Activated T-cell treated with anti-CD3 and anti-CD28 coated beads for 4 hours (primary cell): ENCODE measurements around the gene CASP7.

Experiments
- DNase-seq: peaks from one replicate; pipeline ENCODE4 v3.0.0-alpha.2; 2020

Gene CASP7

DNA sequence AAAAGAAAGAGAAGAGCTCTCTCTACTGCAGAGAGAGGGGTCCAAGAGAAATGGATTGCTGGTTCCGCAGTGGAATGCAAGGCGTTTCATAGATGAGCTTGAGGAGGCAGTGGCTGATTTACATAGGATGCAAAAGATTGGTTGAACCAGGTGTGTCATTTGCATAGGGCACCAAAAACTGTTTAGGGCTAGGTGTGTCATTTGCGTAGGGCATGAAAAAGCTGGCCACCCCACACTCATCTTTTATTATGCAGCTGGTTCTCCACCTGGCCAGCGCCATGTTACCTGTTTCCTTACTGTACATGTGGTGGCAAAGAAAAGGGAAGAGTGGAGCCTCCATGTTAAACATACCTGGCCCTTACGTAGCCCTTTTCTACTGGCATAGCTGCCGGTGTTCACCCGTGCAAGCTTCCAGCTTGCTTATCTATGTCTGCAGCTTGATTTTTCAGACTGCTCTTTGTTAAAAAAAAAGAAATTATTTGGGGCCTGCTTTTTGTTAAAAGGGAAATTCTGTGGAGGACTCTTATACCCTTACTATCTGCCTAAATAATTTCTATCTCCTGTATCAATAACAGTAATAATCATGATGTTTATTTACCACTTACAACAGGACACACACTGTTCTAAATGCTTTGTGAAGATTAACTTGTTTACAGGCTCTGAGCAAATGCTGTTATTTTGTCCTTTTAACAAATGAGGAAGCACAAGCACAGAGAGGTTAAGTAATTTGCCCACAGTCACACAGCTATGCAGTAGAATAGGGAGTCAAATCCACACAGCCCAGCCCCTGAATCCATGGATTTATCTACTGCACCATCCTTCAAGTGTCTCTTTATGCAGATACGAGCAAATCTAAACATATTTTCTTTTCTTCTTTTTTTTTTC is 33.3 kb downstream of the CASP7 start:
- no peak for DNase-seq

DNA sequence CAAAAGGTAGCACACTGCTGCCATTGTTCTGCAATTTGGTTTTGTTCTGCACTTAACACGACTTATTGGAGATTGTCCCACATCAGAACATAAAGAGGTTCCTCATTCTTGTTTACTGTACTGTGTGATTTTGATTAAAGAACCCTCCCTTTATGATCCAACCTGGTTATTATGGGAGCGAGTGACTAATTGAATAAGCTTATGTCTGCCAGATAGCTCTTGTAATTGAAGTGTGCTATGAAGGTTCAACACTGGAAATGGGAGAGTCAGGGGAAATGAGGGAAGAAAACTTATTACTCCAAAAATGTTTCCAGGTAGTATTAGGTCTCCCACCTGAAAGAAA is 33.9 kb downstream of the CASP7 start:
- DNase-seq, result no peak

DNA sequence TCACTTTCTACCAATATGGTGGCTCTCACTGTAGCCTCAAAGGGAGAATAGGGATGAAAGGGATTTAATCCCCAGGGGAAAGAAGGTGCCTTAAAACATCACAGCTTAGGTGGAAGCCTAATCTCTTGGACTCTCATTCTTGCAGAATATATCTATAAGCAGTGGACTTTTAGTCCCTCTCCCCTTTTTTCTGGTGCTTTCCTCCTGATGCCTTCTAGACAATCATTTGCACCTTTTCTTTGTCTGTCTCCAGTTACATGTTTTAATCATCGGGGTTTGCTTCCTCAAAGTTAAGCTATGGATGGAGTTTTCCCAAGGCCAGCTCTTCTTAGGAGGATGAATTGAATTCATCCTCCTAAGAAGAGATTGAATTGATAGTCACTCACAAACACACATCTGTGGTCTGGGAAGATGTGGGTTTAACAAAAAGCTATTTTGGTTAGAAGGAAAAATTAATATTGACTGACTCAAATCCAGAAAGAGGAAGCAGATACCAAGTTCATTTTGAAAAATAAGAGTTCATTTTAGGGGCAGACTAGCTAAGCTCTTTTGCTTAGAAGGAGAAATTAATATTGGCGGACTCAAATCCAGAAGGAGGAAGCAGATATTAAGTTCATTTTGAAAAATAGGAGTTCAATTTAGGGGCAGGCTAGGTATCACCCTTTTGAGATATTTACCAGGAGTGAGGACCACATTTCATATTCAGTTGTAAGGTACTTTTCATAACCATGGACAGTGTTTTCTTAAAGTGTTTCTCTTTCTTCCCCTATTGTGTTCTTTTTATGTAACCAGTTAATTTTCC is 36.6 kb downstream of the CASP7 start:
- DNase-seq, result no peak

GRCh38 chr10:113718969-113719822 is 39.5 kb downstream of the CASP7 start:
- DNase-seq, result no peak

GRCh38 chr10:113720386-113720785 is 40.7 kb downstream of the CASP7 start:
- no peak for DNase-seq

GRCh38 chr10:113732160-113732881 is 52.6 kb downstream of the CASP7 start:
- no peak for DNase-seq

DNA sequence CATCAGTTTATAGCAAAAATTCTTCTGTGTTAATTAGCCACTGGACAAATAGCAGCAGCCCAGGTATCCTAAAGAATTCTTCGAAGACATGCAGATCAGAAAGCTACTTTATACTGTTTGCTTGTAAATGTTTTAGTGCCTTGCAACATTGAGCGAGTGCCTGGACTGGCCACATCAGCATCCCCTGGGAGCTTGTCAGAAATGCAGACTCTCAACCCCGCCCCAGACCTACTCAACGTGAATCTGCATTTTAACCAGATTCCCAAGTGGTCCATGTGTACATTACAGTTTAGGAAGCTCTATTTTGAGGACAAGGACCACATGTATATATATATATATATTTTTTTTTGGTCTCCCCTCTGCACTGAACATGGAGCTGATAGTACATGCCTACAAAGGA is 53.3 kb downstream of the CASP7 start:
- DNase-seq, result no peak

- no peak for DNase-seq
Measured at GRCh38 chr10:113733635-113734034, 53.9 kb downstream of the CASP7 start.

- no peak for DNase-seq
Measured at GRCh38 chr10:113735913-113736312, 56.2 kb downstream of the CASP7 start.

- DNase-seq, result no peak
Measured at GRCh38 chr10:113736576-113736975, 56.9 kb downstream of the CASP7 start.

GRCh38 chr10:113739031-113739430 is 59.3 kb downstream of the CASP7 start:
- no peak for DNase-seq

DNA sequence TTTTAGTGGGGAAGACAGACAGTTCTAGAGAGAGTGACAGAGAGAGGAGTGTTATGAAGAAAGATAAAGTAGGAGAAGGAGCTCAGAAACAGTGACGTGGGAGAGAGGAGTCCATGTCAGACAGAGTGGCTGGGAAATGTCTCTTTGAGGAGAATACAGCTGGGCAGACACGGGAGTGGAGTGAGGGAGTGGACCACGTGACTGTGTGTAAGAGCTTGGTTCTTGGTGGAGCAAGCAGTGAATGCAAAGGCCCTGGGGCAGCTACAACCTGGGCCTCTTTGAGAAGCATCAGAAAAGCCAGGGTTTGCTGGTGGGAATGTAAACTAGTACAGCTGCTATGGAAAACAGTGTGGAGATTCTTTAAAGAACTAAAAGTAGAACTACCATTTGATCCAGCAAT is 59.9 kb downstream of the CASP7 start:
- no peak for DNase-seq

- DNase-seq, result no peak
Measured at GRCh38 chr10:113740850-113741249, 61.1 kb downstream of the CASP7 start.

DNA sequence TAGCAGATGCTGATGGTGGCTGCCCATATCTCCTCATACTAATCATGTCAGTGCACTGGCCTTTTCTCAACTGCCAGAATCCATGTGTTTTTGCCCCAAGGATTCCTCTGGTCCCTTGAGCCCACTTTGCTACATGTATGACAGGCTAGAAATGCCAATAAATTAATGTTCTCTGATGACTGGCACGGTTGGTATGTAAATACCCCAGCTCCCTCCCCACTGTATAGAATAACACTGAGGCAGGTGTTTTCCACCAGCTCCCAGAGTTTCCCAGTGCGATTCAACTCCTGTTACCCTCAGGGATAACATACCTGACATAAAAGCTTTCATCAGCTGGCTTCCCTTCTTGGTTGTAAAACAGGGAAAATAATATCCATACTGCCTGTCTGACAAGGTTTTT is 62.8 kb downstream of the CASP7 start:
- no peak for DNase-seq

DNA sequence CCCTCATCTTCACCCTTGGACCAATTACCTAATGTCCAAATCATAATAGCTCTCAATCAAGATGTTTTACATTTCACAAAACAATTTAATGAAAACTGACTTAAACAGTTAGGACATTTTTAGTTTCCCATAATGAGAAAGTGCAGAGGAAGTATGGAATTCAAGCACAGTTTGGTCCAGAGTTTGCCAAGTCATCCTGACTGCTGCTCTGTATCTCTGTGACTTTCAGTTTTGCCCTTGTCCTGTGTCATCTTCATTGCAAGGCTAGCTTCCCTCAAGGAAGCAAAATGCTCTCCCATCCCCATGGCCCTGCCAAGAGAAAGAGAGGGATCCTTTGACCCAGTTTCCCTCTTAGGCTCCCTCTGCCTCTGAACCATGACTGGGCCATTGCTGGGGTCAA is 63.9 kb downstream of the CASP7 start:
- DNase-seq, result no peak

GRCh38 chr10:113745374-113745773 is 65.7 kb downstream of the CASP7 start:
- DNase-seq, result no peak

DNA sequence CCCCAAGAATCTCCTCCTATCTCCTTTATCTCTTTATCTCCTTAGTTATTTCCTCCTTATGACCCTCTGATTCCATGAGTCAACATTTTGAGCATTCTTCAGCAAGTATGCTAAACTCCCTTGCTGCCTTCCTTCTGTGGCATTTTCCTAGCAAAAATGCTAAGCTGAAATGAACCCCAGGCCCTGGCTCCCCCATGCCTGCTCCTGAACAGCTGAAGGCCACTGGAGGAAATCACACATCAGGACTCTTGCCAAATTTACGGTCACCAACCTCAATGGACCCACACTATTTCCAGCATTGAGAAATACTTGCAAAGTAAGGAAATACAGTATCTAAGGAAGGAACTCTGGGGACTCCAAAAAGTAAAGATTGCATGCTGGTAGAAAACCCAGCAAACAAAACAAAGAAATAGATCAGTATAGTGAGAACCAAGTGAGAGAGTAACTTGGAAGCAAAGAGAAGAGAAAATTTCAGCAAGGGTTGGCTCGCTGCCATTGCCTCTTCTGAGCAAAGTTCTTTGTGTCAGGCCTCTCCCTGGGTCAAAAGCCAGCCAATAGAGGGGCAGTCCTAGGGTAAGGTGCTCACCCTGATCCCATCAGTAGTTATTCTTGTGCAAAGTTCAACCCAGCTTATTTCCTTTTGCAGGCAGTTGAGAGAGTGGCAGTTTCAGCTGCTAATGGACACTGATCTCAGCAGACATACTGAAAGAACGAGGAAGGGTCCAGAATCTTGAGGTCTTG is 66.7 kb downstream of the CASP7 start:
- no peak for DNase-seq

GRCh38 chr10:113751181-113751732 is 71.5 kb downstream of the CASP7 start, which contains the start of gene PLEKHS1:
TSS of gene PLEKHS1 (plus strand) at chr10:113751682. CDS start at chr10:113755278, 3,596 bp downstream.
- no peak for DNase-seq

- DNase-seq, result no peak
Measured at GRCh38 chr10:113752553-113752952, 72.8 kb downstream of the CASP7 start.

GRCh38 chr10:113753020-113753692 is 73.4 kb downstream of the CASP7 start:
- DNase-seq, result no peak

GRCh38 chr10:113754125-113754524 is 74.4 kb downstream of the CASP7 start:
- no peak for DNase-seq
